DMS153 (cell line): Measurements from ENCODE around the gene GTF3C1.

Source experiments
- DNase-seq: peaks from one replicate; lab custom pipeline; 2025; lab: John Stamatoyannopoulos, UW

GTF3C1 gene

DNA sequence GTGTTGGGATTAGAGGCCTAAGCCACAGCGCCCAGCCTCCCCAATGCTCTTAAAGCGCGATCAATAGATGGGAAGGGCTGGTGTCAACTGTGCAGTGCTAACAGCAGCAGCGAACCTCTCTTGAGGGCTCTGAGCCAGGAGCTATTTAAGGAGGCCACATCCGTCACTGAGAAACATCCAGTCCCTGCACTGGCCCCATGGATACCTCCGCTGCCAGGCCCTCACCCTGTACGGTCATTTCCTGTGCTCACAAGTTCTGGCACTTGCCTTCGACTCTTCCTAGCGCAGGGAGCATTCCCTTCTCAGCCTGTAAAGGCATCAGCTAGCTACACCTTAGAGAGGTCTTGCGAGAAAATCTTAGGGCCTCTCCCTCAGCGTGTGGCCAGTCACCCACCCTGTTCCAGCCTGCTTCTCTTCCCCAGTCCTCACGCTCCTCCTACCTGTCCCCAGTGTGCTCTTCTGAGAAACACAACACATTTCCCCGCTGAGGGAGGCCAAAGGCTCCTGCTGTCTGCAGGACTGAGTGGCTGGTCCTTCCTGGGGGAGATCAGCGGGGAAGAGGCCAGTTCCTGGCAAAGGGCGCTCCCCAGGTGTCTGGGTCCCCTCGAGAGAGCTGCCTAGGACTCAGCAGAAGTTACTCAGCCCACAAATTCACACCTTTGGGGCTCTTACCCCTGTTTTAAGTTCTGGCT lies 28.6 kb downstream of the GTF3C1 start:
- DNase-seq: no peak

DNA sequence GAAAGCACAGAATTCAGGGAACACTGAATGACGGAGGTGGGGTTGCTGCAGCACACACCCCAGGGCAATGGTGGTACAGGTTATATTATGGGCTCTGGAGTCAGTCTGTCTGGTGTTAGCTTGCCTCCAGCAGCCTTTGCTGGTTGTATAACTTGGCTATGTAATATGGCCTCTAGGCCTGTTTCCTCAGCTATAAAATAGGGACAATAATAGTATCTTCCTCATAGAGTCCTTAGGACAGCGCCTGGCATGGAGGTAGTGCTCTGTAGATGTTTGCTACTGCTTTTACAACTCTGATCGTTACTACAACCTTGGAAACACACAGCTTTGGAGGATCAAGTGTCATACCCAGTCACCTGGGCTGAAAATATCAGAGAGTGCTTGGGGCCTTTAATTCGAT lies 31.5 kb downstream of the GTF3C1 start:
- no peak for DNase-seq

- no peak for DNase-seq
Observed at GRCh38 chr16:27517664-27518063, 32.0 kb downstream of the GTF3C1 start.

DNA sequence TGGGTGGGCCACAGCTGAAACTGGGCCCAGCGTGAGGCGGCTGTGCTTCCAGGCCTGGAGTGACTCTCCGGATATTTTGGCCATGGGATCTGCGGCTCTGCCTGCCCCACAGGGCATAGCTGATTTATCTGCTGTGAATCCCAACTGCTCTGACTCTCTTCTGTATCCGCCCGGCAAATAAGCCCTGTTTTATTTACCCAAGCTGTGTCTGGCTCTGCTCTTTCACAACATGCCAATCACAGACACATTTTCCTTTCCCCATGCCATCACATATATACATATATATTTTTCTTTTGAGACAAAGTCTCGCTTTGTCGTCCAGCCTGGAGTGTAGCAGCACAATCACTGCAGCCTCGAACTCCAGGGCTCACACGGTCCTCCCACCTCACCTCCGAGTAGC lies 33.3 kb downstream of the GTF3C1 start:
- no peak for DNase-seq

DNA sequence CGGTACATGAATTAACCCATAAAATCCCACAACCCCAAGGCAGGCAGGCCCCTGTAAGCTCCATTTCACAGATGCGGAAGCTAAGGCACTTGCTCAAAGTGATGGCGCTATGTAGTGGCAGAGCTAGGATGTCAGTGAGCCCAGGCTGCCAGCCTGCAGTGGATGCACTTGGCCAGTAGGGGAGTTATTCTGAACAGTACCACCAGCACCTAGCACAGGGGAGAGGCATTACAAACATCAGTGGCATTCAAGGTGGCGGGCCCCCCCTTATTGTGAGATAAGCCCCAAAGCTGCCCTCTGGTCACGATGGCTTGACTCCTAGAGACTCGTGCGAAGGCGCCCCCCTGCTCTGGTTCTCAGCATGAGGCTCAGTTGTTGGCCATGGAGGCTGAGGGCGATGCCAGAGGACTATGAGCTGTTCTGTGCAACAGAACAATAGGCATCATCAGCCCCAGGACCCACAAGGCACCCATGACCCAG lies 33.8 kb downstream of the GTF3C1 start:
- DNase-seq: no peak

DNA sequence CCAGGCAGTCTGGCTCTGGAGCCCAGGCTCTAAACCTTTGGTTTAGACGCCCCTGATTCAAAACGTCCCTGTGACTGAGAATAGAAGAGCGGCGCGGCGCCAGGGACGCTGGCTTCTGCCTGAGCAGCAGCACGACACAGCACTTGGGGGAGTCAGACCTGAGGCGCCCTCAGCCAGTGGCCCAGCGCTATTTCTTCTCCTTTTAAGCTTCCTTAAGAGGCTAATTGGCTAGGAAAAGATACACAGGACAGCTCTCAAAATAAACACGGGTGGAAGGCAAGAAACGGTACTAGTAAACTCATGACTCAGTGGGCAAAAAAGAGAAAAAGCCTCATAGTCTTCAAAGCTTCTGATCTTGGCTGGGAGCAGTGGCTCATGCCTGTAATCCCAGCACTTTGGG lies 34.9 kb downstream of the GTF3C1 start:
- no peak for DNase-seq

DNA sequence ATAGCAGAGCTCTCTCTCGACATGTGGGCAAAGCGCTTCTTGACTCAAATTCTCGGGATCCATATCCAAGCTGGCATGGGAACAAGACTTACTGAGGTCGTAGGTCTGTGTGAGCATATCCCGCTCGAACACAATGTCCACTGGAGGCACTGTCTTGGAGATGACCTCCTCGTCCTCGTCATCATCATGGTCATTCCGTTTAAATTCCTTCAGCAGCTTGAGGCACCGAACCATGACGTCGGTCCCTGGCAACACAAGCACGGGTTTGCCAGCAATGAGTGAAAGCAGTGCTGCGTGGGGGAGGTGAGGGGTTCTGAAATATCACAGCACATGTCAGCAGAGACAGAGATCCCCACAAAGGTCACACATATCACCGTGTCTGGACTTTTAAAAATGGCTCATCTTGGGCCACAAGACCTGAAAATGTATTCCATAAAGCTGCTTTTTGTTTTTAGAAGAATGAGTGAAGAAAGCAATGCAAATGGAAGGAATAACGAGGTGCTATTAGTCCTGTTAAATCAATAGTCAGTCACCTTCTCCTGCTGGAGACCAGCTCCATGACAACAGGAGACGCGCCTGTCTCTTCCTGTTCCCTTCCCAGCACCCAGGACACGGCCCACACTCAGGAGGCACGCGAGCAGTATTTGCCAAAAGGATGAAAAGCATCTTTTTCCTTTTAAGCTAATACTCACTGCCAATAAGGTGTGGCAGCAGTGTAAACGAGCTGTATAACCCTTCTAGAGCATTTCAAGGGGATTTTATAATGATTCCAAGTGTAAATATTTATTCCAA lies 37.9 kb downstream of the GTF3C1 start:
- DNase-seq: peak; percentile 8

DNA sequence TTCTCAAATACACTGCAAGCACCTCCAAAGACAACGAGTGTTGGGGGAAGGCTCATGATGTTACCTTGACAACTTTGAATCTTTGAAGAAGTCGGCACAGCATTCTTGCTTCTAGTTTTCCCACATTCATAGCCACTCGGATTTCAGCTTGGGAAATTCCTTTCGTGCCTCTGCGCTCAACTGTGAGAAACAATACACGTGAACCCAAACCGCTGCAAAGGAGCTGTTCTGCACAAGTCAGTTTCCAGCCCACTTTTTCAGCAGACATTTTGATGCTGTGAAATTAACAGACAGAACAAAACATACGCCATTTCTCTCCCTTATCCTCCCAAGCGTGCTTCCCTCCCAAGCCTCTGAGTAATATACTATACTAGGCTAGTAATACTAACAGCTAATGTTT lies 41.2 kb downstream of the GTF3C1 start:
- DNase-seq: no peak

DNA sequence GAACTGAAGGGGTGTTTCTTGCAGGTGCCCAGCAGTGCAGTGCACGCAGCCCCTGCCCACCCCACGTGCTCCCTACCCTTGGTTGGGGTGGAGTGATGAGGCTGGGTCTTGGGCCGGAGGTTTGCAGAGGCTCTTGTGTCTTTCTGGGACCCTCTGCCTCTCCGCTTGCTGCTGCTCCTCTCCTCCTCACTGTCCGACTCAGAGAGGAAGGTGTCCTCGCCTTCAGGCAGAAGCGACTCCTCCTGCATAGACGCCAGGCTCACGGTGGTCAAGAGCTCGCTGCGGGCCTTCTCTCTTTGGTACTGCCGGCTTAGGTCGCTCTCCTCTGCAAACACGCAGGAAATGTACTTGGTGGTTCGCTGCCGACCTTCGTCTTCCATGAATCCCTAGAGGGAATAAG lies 42.9 kb downstream of the GTF3C1 start:
- DNase-seq: no peak

- DNase-seq: no peak
Observed at GRCh38 chr16:27505297-27506236, 44.1 kb downstream of the GTF3C1 start.

GRCh38 chr16:27503662-27504061 lies 46.1 kb downstream of the GTF3C1 start:
- DNase-seq: no peak

GRCh38 chr16:27500801-27501200 lies 48.9 kb downstream of the GTF3C1 start:
- no peak for DNase-seq

GRCh38 chr16:27499659-27500055 lies 50.1 kb downstream of the GTF3C1 start:
- no peak for DNase-seq

- no peak for DNase-seq
Observed at GRCh38 chr16:27498916-27499658, 50.6 kb downstream of the GTF3C1 start.

GRCh38 chr16:27498031-27498825 lies 51.5 kb downstream of the GTF3C1 start:
- DNase-seq: no peak

GRCh38 chr16:27495191-27495590 lies 54.5 kb downstream of the GTF3C1 start:
- no peak for DNase-seq

- DNase-seq: no peak
Observed at GRCh38 chr16:27492588-27492979, 57.1 kb downstream of the GTF3C1 start.

- DNase-seq: no peak
Observed at GRCh38 chr16:27491894-27492587, 57.7 kb downstream of the GTF3C1 start.

GRCh38 chr16:27489906-27490305 lies 59.8 kb downstream of the GTF3C1 start:
- DNase-seq: no peak

DNA sequence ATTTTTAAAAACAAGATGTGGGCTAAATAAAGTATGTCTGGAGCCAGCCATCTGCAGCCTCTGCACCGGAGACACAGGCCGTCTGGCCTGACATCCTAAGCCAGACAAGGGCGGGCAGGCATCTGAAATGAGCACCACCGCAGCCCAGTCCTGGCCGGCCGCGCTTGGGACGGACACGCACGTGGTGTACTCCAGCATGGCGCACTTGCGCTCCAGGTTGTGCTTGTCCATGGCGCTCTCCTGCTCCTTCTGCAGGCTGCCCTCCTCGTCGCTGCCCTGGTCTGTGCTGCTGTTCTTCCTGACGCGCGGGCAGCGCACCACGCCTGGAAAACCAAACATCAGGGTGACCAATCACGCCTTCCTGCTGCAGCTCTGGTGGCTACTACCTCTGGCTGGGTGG lies 60.3 kb downstream of the GTF3C1 start:
- no peak for DNase-seq
